NK-92 treated with Interleukin-12 subunit alpha and Interleukin-12 subunit beta, amount 100 ng/mL, for 24 hours (cell line): ENCODE measurements around the gene HLA-DRB1.
"Not testable (repeated sequence)": the region's sequence is repeated elsewhere in the genome, so short reads cannot be mapped to it uniquely, and the experiment has no call there.

Experiments used
- DNase-seq: peaks from one replicate; lab custom pipeline; 2025; lab: John Stamatoyannopoulos, UW

The HLA-DRB1 gene

GRCh38 chr6:32609391-32609730 is 19.7 kb upstream of the HLA-DRB1 start:
- DNase-seq, result no peak

- no peak for DNase-seq
These were observed 18.7 kb upstream of the HLA-DRB1 start for GRCh38 chr6:32608362-32608761.

- DNase-seq, result no peak
These were observed 18.3 kb upstream of the HLA-DRB1 start for GRCh38 chr6:32607988-32608298.

- DNase-seq, result no peak
These were observed 17.8 kb upstream of the HLA-DRB1 start for GRCh38 chr6:32607263-32607987.

GRCh38 chr6:32604434-32604877 is 14.8 kb upstream of the HLA-DRB1 start:
- no peak for DNase-seq

- DNase-seq, result no peak
These were observed 14.2 kb upstream of the HLA-DRB1 start for GRCh38 chr6:32603888-32604287.

GRCh38 chr6:32603222-32603621 is 13.6 kb upstream of the HLA-DRB1 start:
- DNase-seq, result no peak

- DNase-seq, result no peak
These were observed 12.7 kb upstream of the HLA-DRB1 start for GRCh38 chr6:32602383-32602782.

GRCh38 chr6:32597024-32597423 is 7.4 kb upstream of the HLA-DRB1 start:
- DNase-seq, result no peak

GRCh38 chr6:32590713-32591112 is 1.1 kb upstream of the HLA-DRB1 start:
- not testable (repeated sequence) for DNase-seq

- DNase-seq, result no peak
These were observed 1.5 kb downstream of the HLA-DRB1 start for GRCh38 chr6:32588156-32588555.

GRCh38 chr6:32583527-32583898 is 6.1 kb downstream of the HLA-DRB1 start:
- no peak for DNase-seq

GRCh38 chr6:32581315-32582095 is 8.1 kb downstream of the HLA-DRB1 start:
- DNase-seq, result no peak

GRCh38 chr6:32580593-32580992 is 9.1 kb downstream of the HLA-DRB1 start:
- DNase-seq, result no peak

- no peak for DNase-seq
These were observed 10.7 kb downstream of the HLA-DRB1 start for GRCh38 chr6:32578962-32579361.

- not testable (repeated sequence) for DNase-seq
These were observed 12.2 kb downstream of the HLA-DRB1 start for GRCh38 chr6:32577493-32577892.

GRCh38 chr6:32576250-32576649 is 13.4 kb downstream of the HLA-DRB1 start:
- DNase-seq, result no peak

GRCh38 chr6:32570363-32570905 is 19.2 kb downstream of the HLA-DRB1 start:
- no peak for DNase-seq

- no peak for DNase-seq
These were observed 21.1 kb downstream of the HLA-DRB1 start for GRCh38 chr6:32568561-32568960.

- no peak for DNase-seq
These were observed 22.7 kb downstream of the HLA-DRB1 start for GRCh38 chr6:32566957-32567356.

- DNase-seq, result no peak
These were observed 24.1 kb downstream of the HLA-DRB1 start for GRCh38 chr6:32565511-32565910.

- DNase-seq, result no peak
These were observed 26.7 kb downstream of the HLA-DRB1 start for GRCh38 chr6:32562940-32563339.

- no peak for DNase-seq
These were observed 29.9 kb downstream of the HLA-DRB1 start for GRCh38 chr6:32559747-32560146.
